Hepatocyte (in vitro differentiated cells): ENCODE results near the gene GOLGA6L7. TPM values are rescaled to one million over a fixed set of nuclear protein-coding genes. Genes with fewer than 3 reads are reported as not detected.

Experiments used
- DNase-seq: peaks from one replicate; pipeline ENCODE4 v3.0.0-alpha.2; 2016; ENCODE audit warnings: low spot score
- H2AFZ ChIP-seq: fragments of 200-600 bp; sonication (generic); 2 replicates; pipeline ENCODE4 v1.6.0; 2016; ENCODE audit warnings: antibody characterized with exemption, mild to moderate bottlenecking
- H3K27ac ChIP-seq: fragments of 200-600 bp; sonication (generic); 2 replicates; pipeline ENCODE4 v1.5.1; 2016; ENCODE audit warnings: mild to moderate bottlenecking
- H3K27me3 ChIP-seq: fragments of 200-600 bp; sonication (generic); 2 replicates; pipeline ENCODE4 v1.6.1; 2016
- H3K36me3 ChIP-seq: fragments of 200-600 bp; sonication (generic); replicated peaks from 2 replicates; pipeline ENCODE4 v1.5.1; 2016; ENCODE audit warnings: low read depth; ENCODE audit not compliant: insufficient read depth
- H3K4me1 ChIP-seq: fragments of 200-600 bp; sonication (generic); 2 replicates; pipeline ENCODE4 v1.5.1; 2016; ENCODE audit warnings: mild to moderate bottlenecking, moderate library complexity; ENCODE audit not compliant: insufficient read depth
- H3K4me2 ChIP-seq: fragments of 200-600 bp; sonication (generic); 2 replicates; pipeline ENCODE4 v1.6.0; 2016
- H3K4me3 ChIP-seq: fragments of 200-600 bp; sonication (generic); 2 replicates; pipeline ENCODE4 v1.5.1; 2016; ENCODE audit warnings: mild to moderate bottlenecking
- H3K79me2 ChIP-seq: fragments of 200-600 bp; sonication (generic); 2 replicates; pipeline ENCODE4 v1.6.0; 2017; ENCODE audit warnings: mild to moderate bottlenecking
- H3K9me2 ChIP-seq: fragments of 200-600 bp; sonication (generic); replicated peaks from 2 replicates; pipeline ENCODE4 v1.6.0; 2017; ENCODE audit warnings: mild to moderate bottlenecking; ENCODE audit not compliant: insufficient read depth
- H3K9me3 ChIP-seq: fragments of 200-600 bp; sonication (generic); 2 replicates; pipeline ENCODE4 v1.5.1; 2016; ENCODE audit warnings: low read depth, mild to moderate bottlenecking
- H4K20me1 ChIP-seq: fragments of 200-600 bp; sonication (generic); 2 replicates; pipeline ENCODE4 v1.6.0; 2016; ENCODE audit warnings: mild to moderate bottlenecking; ENCODE audit not compliant: insufficient read depth, poor library complexity, severe bottlenecking
- CTCF ChIP-seq: fragments of 200-600 bp; sonication (generic); IDR thresholded peaks from 2 replicates; pipeline ENCODE4 v1.5.1; 2016; ENCODE audit warnings: antibody characterized with exemption, mild to moderate bottlenecking; ENCODE audit not compliant: poor library complexity
- EZH2 ChIP-seq: fragments of 200-600 bp; sonication (generic); IDR thresholded peaks from 2 replicates; pipeline ENCODE4 v1.6.1; 2016; ENCODE audit warnings: antibody characterized with exemption, mild to moderate bottlenecking, borderline replicate concordance
- EZH2phosphoT487 ChIP-seq: fragments of 200-600 bp; sonication (generic); IDR thresholded peaks from one replicate; pipeline ENCODE4 v1.6.1; 2018; ENCODE audit warnings: antibody characterized with exemption, mild to moderate bottlenecking, low read depth, moderate library complexity; ENCODE audit not compliant: unreplicated experiment, severe bottlenecking
- WGBS: methylation state at CpG from one replicate; pipeline ENCODE4 v1.1.6; 2016; ENCODE audit warnings: low lambda C conversion rate; ENCODE audit errors: missing lambda C conversion rate; 5-methylcytosine and 5-hydroxymethylcytosine counted together
- polyA plus RNA-seq: library from polyadenylated mRNA; unstranded; fragments of >200 nt; fragmentation: Nextera tagmentation; extraction: Ambion mirVana; gene quantifications from 2 replicates; pipeline ENCODE4 v1.2.1, GENCODE V29; 2016
- total RNA-seq: library from RNA; depleted of rRNA; stranded (reverse); fragments of >200 nt; gene quantifications from 2 replicates; pipeline ENCODE4 v1.2.3, GENCODE V29; 2014

The GOLGA6L7 gene
- total and polyA plus RNA-seq, 2 experiments from 2014 or later: not detected

- peaks cover 15% of the 10 kb centered on the region for H3K27me3 ChIP-seq
- WGBS: 97% methylated on average over 6 of the region's 10 CpGs
- H3K9me3 ChIP-seq: no peaks in the 10 kb centered on the region
- H3K36me3 ChIP-seq: no peaks in the 10 kb centered on the region
- TF ChIP-seq EZH2phosphoT487 (no peak), EZH2 (no peak)
- H3K4me2 ChIP-seq: no peak overlapping the region
- H2AFZ ChIP-seq: no peak overlapping the region
- no peak overlapping the region for H3K27ac ChIP-seq
- no peaks in the 10 kb centered on the region for H4K20me1 ChIP-seq
- peaks cover 3% of the 10 kb centered on the region for H3K79me2 ChIP-seq
- H3K4me3 ChIP-seq: no peak overlapping the region
- H3K9me2 ChIP-seq: no peaks in the 10 kb centered on the region
- no peak for DNase-seq
- H3K4me1 ChIP-seq: peaks cover 5% of the 10 kb centered on the region
Measured at GRCh38 chr15:28888900-28889299, 40.5 kb upstream of the GOLGA6L7 start.

GRCh38 chr15:28888302-28888894 is 40.0 kb upstream of the GOLGA6L7 start:
- DNase-seq: no peak
- H3K4me2 ChIP-seq: no peak overlapping the region
- H3K9me2 ChIP-seq: no peaks in the 10 kb centered on the region
- peaks cover 15% of the 10 kb centered on the region for H3K27me3 ChIP-seq
- H2AFZ ChIP-seq: no peak overlapping the region
- no peak overlapping the region for H3K4me3 ChIP-seq
- WGBS: 92% methylated on average over 18 of the region's 18 CpGs
- no peak overlapping the region for H3K27ac ChIP-seq
- H4K20me1 ChIP-seq: no peaks in the 10 kb centered on the region
- H3K9me3 ChIP-seq: no peaks in the 10 kb centered on the region
- peaks cover 3% of the 10 kb centered on the region for H3K79me2 ChIP-seq
- H3K36me3 ChIP-seq: no peaks in the 10 kb centered on the region
- peaks cover 5% of the 10 kb centered on the region for H3K4me1 ChIP-seq
- TF ChIP-seq EZH2 (no peak), CTCF (no peak), EZH2phosphoT487 (no peak)

GRCh38 chr15:28887339-28888174 is 39.1 kb upstream of the GOLGA6L7 start:
- H3K4me1 ChIP-seq: peaks cover 5% of the 10 kb centered on the region
- no peaks in the 10 kb centered on the region for H3K9me2 ChIP-seq
- peak overlapping the region; percentile 98 for H3K4me2 ChIP-seq
- TF ChIP-seq EZH2 (no peak), CTCF (no peak), EZH2phosphoT487 (no peak)
- no peak overlapping the region for H3K27ac ChIP-seq
- no peak for DNase-seq
- no peaks in the 10 kb centered on the region for H3K36me3 ChIP-seq
- H3K79me2 ChIP-seq: peaks cover 3% of the 10 kb centered on the region
- no peaks in the 10 kb centered on the region for H4K20me1 ChIP-seq
- H2AFZ ChIP-seq: no peak overlapping the region
- H3K9me3 ChIP-seq: no peaks in the 10 kb centered on the region
- WGBS: 71% methylated on average over 17 of the region's 17 CpGs
- H3K4me3 ChIP-seq: no peak overlapping the region
- peaks cover 15% of the 10 kb centered on the region for H3K27me3 ChIP-seq
